SU-DHL-6 (cell line): ENCODE results near the gene ERN1.

Experiments used
- H2AFZ ChIP-seq: fragments of 200-600 bp; sonication (generic); 2 replicates; pipeline ENCODE4 v1.6.1; 2014; ENCODE audit warnings: low read depth, mild to moderate bottlenecking, moderate library complexity, mixed read lengths, antibody characterized with exemption, low read length; ENCODE audit not compliant: severe bottlenecking
- H3F3A ChIP-seq: fragments of 200-600 bp; shearing (Covaris generic); 2 replicates; pipeline ENCODE4 v1.6.0; 2016; ENCODE audit warnings: antibody characterized with exemption, mild to moderate bottlenecking; ENCODE audit not compliant: insufficient read depth
- H3K27ac ChIP-seq: fragments of 200-600 bp; sonication (generic); 2 replicates; pipeline ENCODE4 v1.5.1; 2016; ENCODE audit warnings: low read depth, mild to moderate bottlenecking, low read length, moderate library complexity, mixed read lengths
- H3K27me3 ChIP-seq: fragments of 200-600 bp; sonication (generic), shearing (Covaris generic); 2 replicates; pipeline ENCODE4 v1.6.0; 2014; ENCODE audit warnings: mild to moderate bottlenecking, low read length
- H3K36me3 ChIP-seq: fragments of 200-600 bp; sonication (generic); 2 replicates; pipeline ENCODE4 v1.6.1; 2014; ENCODE audit warnings: mild to moderate bottlenecking, low read length, mixed read lengths
- H3K4me2 ChIP-seq: fragments of 300-600, 200-600 bp; shearing (Covaris generic), sonication (generic); 2 replicates; pipeline ENCODE4 v1.6.0; 2014; ENCODE audit warnings: low read length, low read depth, mild to moderate bottlenecking; ENCODE audit not compliant: poor library complexity, severe bottlenecking
- H3K4me3 ChIP-seq: fragments of 200-600 bp; sonication (generic); 2 replicates; pipeline ENCODE4 v1.5.1; 2014; ENCODE audit warnings: antibody characterized with exemption, low read length, mild to moderate bottlenecking, mixed read lengths; ENCODE audit not compliant: insufficient read depth, poor library complexity, severe bottlenecking
- H3K79me2 ChIP-seq: fragments of 200-600 bp; sonication (generic); 2 replicates; pipeline ENCODE4 v1.6.1; 2014; ENCODE audit warnings: mild to moderate bottlenecking, low read length, moderate library complexity; ENCODE audit not compliant: insufficient read depth
- H3K9ac ChIP-seq: fragments of 200-600 bp; sonication (generic); 2 replicates; pipeline ENCODE4 v1.7.0; 2014; ENCODE audit warnings: mild to moderate bottlenecking, low read length
- H3K9me2 ChIP-seq: fragments of 200-600 bp; sonication (generic); replicated peaks from 2 replicates; pipeline ENCODE4 v1.6.1; 2014; ENCODE audit warnings: low read length; ENCODE audit not compliant: insufficient read depth
- H3K9me3 ChIP-seq: fragments of 200-600 bp; sonication (generic); 2 replicates; pipeline ENCODE4 v1.6.1; 2014; ENCODE audit warnings: low read length, mixed read lengths; ENCODE audit not compliant: insufficient read depth
- H4K20me1 ChIP-seq: fragments of 200-600 bp; sonication (generic); 2 replicates; pipeline ENCODE4 v1.6.1; 2014; ENCODE audit warnings: low read depth, mild to moderate bottlenecking, antibody characterized with exemption, low read length, moderate library complexity, mixed read lengths
- EZH2phosphoT487 ChIP-seq: fragments of 200-600 bp; sonication (generic), shearing (Covaris generic); conservative IDR thresholded peaks from 2 replicates; pipeline ENCODE4 v1.6.1; 2018; ENCODE audit warnings: mild to moderate bottlenecking, antibody characterized with exemption, low read length, moderate library complexity, mixed read lengths
- TF ChIP-seq, protein P1 (sequence below): fragments of 200-600 bp; sonication (generic); IDR thresholded peaks from one replicate; pipeline ENCODE4 v1.5.1; 2017; ENCODE audit warnings: antibody characterized with exemption, mild to moderate bottlenecking, low read length, moderate library complexity; ENCODE audit not compliant: insufficient read depth, poor library complexity, severe bottlenecking

The ERN1 gene

DNA sequence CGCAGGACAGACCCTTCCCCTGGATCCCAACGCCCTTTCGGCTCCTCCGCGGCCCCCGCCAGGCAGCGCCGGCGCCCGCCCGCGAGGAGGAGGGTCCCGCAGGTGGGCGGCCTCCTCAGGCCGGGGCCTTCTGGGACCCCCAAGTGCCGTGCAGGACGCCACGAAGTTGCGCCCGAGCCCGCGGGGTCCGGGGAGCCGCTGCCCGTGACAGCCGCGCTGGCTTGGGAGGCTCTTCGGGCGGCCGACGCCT is 504 bp downstream of the ERN1 start:
- Histone ChIP-seq H3K79me2 (no peaks in the 10 kb centered on the region), H3K27ac (no peak overlapping the region)

DNA sequence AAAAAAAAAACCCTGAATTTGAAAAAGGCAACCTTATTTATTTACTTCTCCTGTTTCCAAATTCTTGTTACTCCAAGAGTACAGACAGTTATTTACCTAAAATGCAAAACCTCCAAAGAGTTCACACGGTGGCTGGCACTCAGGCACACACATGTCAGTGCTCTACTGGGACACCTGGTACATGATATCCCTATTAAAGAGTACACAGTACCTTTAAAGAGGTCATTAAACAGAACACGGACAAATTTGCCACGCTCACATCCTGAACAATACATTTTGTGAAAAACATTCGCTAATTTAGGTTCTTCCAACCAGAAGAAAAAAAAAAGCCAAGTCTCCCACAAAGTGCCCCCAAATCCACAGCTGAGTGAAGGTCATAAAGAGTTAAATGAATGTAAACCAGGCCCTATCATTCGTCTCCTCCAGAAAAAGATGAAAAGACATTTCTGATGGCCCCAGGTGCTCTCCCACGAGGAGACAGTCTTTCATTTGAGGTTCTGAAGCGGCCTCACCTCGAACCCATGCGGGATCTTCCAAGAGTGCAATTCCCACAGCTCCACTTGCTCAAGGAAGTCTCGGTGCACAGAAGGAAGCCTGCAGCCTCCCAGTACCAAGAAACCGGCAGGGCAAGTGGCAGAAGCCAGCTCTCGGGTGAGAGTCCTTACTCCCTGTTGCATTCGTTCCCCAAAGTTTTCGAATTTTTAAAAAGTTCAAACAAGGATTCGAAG is 993 bp downstream of the ERN1 start:
- H3F3A ChIP-seq: no peaks in the 10 kb centered on the region
- peak overlapping the region; percentile 63 for H3K9ac ChIP-seq
- no peak overlapping the region for H3K27ac ChIP-seq
- no peaks in the 10 kb centered on the region for H3K36me3 ChIP-seq
- H4K20me1 ChIP-seq: no peaks in the 10 kb centered on the region
- H3K4me3 ChIP-seq: peak overlapping the region; percentile 69
- no peaks in the 10 kb centered on the region for H3K79me2 ChIP-seq
- peak overlapping the region; percentile 67 for H3K4me2 ChIP-seq
- no peaks in the 10 kb centered on the region for H3K9me2 ChIP-seq
- H2AFZ ChIP-seq: peak overlapping the region; percentile 72
- no peaks in the 10 kb centered on the region for H3K9me3 ChIP-seq
- H3K27me3 ChIP-seq: no peaks in the 10 kb centered on the region
- no peak for TF ChIP-seq EZH2phosphoT487
- TF ChIP-seq, protein P1, sequence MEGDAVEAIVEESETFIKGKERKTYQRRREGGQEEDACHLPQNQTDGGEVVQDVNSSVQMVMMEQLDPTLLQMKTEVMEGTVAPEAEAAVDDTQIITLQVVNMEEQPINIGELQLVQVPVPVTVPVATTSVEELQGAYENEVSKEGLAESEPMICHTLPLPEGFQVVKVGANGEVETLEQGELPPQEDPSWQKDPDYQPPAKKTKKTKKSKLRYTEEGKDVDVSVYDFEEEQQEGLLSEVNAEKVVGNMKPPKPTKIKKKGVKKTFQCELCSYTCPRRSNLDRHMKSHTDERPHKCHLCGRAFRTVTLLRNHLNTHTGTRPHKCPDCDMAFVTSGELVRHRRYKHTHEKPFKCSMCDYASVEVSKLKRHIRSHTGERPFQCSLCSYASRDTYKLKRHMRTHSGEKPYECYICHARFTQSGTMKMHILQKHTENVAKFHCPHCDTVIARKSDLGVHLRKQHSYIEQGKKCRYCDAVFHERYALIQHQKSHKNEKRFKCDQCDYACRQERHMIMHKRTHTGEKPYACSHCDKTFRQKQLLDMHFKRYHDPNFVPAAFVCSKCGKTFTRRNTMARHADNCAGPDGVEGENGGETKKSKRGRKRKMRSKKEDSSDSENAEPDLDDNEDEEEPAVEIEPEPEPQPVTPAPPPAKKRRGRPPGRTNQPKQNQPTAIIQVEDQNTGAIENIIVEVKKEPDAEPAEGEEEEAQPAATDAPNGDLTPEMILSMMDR: no peak

More for the DNA sequence above, 504 bp downstream of the ERN1 start:
- Histone ChIP-seq H3K36me3 (no peaks in the 10 kb centered on the region), H3K9me3 (no peaks in the 10 kb centered on the region), H3K4me3 (peak overlapping the region; percentile 69), H3K27me3 (no peaks in the 10 kb centered on the region), H2AFZ (peak overlapping the region; percentile 72), H3F3A (no peaks in the 10 kb centered on the region), H3K9ac (peak overlapping the region; percentile 63), H3K9me2 (no peaks in the 10 kb centered on the region), H4K20me1 (no peaks in the 10 kb centered on the region), H3K4me2 (peak overlapping the region; percentile 67)
- TF ChIP-seq, protein P1: no peak
- no peak for TF ChIP-seq EZH2phosphoT487

DNA sequence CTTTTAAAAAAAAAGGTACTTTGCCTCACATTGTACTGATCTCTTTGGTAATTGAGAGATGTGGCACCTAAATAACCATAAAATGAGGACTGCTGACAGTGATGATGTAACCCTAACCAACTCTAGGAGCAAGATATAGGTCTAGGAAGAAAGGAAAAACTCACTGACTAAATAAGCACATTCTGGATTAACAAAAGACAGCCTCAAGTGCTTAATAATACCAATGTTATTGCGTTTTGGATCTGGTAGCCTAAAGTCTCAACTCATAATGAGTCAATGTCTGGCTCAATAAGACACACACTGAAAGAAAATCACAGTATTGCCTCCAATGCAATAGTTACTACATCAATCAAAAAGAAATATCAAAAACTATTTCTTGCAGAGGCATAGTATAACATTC is 3.0 kb downstream of the ERN1 start:
- no peaks in the 10 kb centered on the region for H3K9me3 ChIP-seq
- TF ChIP-seq EZH2phosphoT487: no peak
- TF ChIP-seq, protein P1: no peak
- no peaks in the 10 kb centered on the region for H3F3A ChIP-seq
- H3K27ac ChIP-seq: no peak overlapping the region
- no peaks in the 10 kb centered on the region for H3K9me2 ChIP-seq
- H3K79me2 ChIP-seq: no peaks in the 10 kb centered on the region
- H3K4me2 ChIP-seq: no peak overlapping the region
- H4K20me1 ChIP-seq: no peaks in the 10 kb centered on the region; the same call in 1 of the 2 replicates
- H3K27me3 ChIP-seq: no peaks in the 10 kb centered on the region
- H3K9ac ChIP-seq: no peak overlapping the region
- H3K36me3 ChIP-seq: no peaks in the 10 kb centered on the region
- no peak overlapping the region for H3K4me3 ChIP-seq
- H2AFZ ChIP-seq: no peak overlapping the region
